Uterus (tissue), 2 donors: ENCODE measurements around the gene THEMIS2.

Experiments used
- POLR2A ChIP-seq, 2 donors: fragments of 450-650 bp; IDR thresholded peaks; one replicate each; pipeline ENCODE4 v1.6.1; 2016; ENCODE audit warnings: antibody characterized with exemption in 2 of 2, mild to moderate bottlenecking in 1 of 2, moderate library complexity in 1 of 2
- TF ChIP-seq, protein P1 (sequence below), 4 experiments: fragments of 200-600 bp in 2 of 4; fragments of 450-650 bp in 2 of 4; sonication (generic) in 2 of 4; IDR thresholded peaks; one replicate each; pipeline ENCODE4 v1.5.1; 2016 to 2019; ENCODE audit warnings: antibody characterized with exemption in 4 of 4, mild to moderate bottlenecking in 2 of 4, moderate library complexity in 1 of 4

GRCh38 chr1:27935721-27936120 lies 63.4 kb downstream of the THEMIS2 start:
- TF ChIP-seq, protein P1, sequence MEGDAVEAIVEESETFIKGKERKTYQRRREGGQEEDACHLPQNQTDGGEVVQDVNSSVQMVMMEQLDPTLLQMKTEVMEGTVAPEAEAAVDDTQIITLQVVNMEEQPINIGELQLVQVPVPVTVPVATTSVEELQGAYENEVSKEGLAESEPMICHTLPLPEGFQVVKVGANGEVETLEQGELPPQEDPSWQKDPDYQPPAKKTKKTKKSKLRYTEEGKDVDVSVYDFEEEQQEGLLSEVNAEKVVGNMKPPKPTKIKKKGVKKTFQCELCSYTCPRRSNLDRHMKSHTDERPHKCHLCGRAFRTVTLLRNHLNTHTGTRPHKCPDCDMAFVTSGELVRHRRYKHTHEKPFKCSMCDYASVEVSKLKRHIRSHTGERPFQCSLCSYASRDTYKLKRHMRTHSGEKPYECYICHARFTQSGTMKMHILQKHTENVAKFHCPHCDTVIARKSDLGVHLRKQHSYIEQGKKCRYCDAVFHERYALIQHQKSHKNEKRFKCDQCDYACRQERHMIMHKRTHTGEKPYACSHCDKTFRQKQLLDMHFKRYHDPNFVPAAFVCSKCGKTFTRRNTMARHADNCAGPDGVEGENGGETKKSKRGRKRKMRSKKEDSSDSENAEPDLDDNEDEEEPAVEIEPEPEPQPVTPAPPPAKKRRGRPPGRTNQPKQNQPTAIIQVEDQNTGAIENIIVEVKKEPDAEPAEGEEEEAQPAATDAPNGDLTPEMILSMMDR (IDR thresholded peaks at IDR 0.05), result no peak
- TF ChIP-seq POLR2A (IDR thresholded peaks at IDR 0.05), result no peak
